Left renal cortex interstitium (tissue), 4 donors: ENCODE results near the gene STAG2. TPM values are rescaled to one million over a fixed set of nuclear protein-coding genes. Genes with fewer than 3 reads are reported as not detected.
"Not testable (repeated sequence)": the region's sequence is repeated elsewhere in the genome, so short reads cannot be mapped to it uniquely, and the experiment has no call there.

Experiments used
- DNase-seq, 4 donors: peaks; one replicate each; pipeline ENCODE4 v3.0.0-alpha.2; 2013; ENCODE audit warnings: low read depth in 4 of 4, low spot score in 2 of 4, missing footprints in 1 of 4
- polyA plus RNA-seq, 4 donors: library from polyadenylated mRNA; unstranded; fragments of 120-200 nt; gene quantifications; one replicate each; pipeline ENCODE4 v1.2.1, GENCODE V29; 2013; ENCODE audit not compliant: insufficient read length in 4 of 4

The STAG2 gene
- 100 to 1,000 TPM; 108 to 127 (median 116) TPM for polyA plus RNA-seq

GRCh38 chrX:123961268-123962005 lies at the start of gene STAG2:
TSS of gene STAG2 (plus strand) at chrX:123961706. CDS start at chrX:124022628, 60,922 bp downstream.
- DNase-seq = peak in 2 of 4 donors; percentile 53 to 74

- DNase-seq = no peak
Measured at GRCh38 chrX:123917069-123917468, 44.4 kb upstream of the STAG2 start.

GRCh38 chrX:123918106-123918721 lies 43.3 kb upstream of the STAG2 start:
- no peak for DNase-seq

- DNase-seq = no peak
Measured at GRCh38 chrX:123920105-123920785, 41.3 kb upstream of the STAG2 start.

GRCh38 chrX:123923211-123923610 lies 38.3 kb upstream of the STAG2 start:
- DNase-seq = no peak

- peak in 1 of 4 donors; percentile 14 for DNase-seq
Measured at GRCh38 chrX:123924186-123924585, 37.3 kb upstream of the STAG2 start.

GRCh38 chrX:123927845-123928244 lies 33.7 kb upstream of the STAG2 start:
- no peak for DNase-seq

- DNase-seq = not testable (repeated sequence)
Measured at GRCh38 chrX:123932055-123932454, 29.5 kb upstream of the STAG2 start.

- DNase-seq = no peak
Measured at GRCh38 chrX:123943074-123943473, 18.4 kb upstream of the STAG2 start.

- DNase-seq = no peak
Measured at GRCh38 chrX:123943488-123943887, 18.0 kb upstream of the STAG2 start.

- no peak for DNase-seq
Measured at GRCh38 chrX:123949846-123950245, 11.7 kb upstream of the STAG2 start.

GRCh38 chrX:123959281-123960063 lies 2.0 kb upstream of the STAG2 start:
- DNase-seq = peak in 2 of 4 donors; percentile 23 to 41

- DNase-seq = no peak
Measured at GRCh38 chrX:123960956-123961267, 594 bp upstream of the STAG2 start.

GRCh38 chrX:123962006-123962467 lies 531 bp downstream of the STAG2 start:
- DNase-seq = no peak

- peak in 2 of 4 donors; percentile 72 to 81 for DNase-seq
Measured at GRCh38 chrX:123962794-123963373, 1.4 kb downstream of the STAG2 start.

GRCh38 chrX:123964156-123964834 lies 2.8 kb downstream of the STAG2 start:
- no peak for DNase-seq

GRCh38 chrX:123965712-123966111 lies 4.2 kb downstream of the STAG2 start:
- no peak for DNase-seq

GRCh38 chrX:123967497-123967896 lies 6.0 kb downstream of the STAG2 start:
- DNase-seq = no peak

- no peak for DNase-seq
Measured at GRCh38 chrX:123968383-123969050, 7.0 kb downstream of the STAG2 start.
